A673 (cell line): ENCODE results near the gene RIPOR1. TPM values are rescaled to one million over a fixed set of nuclear protein-coding genes. Genes with fewer than 3 reads are reported as not detected.
A peak's percentile ranks its signal among the peaks of the same experiment; 100 is the strongest.

ENCODE experiments used
- BruUV-seq: library from RNA; stranded (reverse); fragments of 400-500 nt; replicated peaks from 2 replicates; lab custom pipeline; 2021; lab: Mats Ljungman, UMichigan
- CTCF ChIA-PET: fragments of 300-600 bp; sonication (Branson Sonifier 250); formaldehyde crosslinking; loops from one replicate; lab custom pipeline; 2022; ENCODE audit warnings: antibody characterized with exemption; lab: Charles Lee
- POLR2A ChIA-PET: fragments of 300-600 bp; sonication (Branson Sonifier 250); formaldehyde crosslinking; loops from one replicate; lab custom pipeline; 2022; ENCODE audit warnings: antibody characterized with exemption; ENCODE audit not compliant: low non-redundant PET; lab: Charles Lee
- DNase-seq: peaks from one replicate; pipeline ENCODE4 v3.0.0-alpha.2; 2015; ENCODE audit warnings: low spot score
- H3K27ac ChIP-seq: fragments of 200-600 bp; sonication (generic); 2 replicates; pipeline ENCODE4 v1.5.1; 2016; ENCODE audit warnings: mixed run types, low read depth, mild to moderate bottlenecking, mixed read lengths, antibody characterized with exemption, low read length; ENCODE audit not compliant: poor library complexity, severe bottlenecking
- H3K27me3 ChIP-seq: fragments of 200-600 bp; sonication (generic); replicated peaks from 2 replicates; pipeline ENCODE4 v1.6.1; 2017; ENCODE audit warnings: mixed run types, low read depth, mild to moderate bottlenecking, mixed read lengths, antibody characterized with exemption, low read length; ENCODE audit not compliant: insufficient read depth, poor library complexity
- H3K36me3 ChIP-seq: fragments of 200-600 bp; sonication (generic); 2 replicates; pipeline ENCODE4 v1.6.1; 2016; ENCODE audit warnings: mixed run types, mild to moderate bottlenecking, mixed read lengths, antibody characterized with exemption, low read length; ENCODE audit not compliant: insufficient read depth, poor library complexity, severe bottlenecking
- H3K4me1 ChIP-seq: fragments of 200-600 bp; sonication (generic); 2 replicates; pipeline ENCODE4 v1.6.1; 2017; ENCODE audit warnings: mixed run types, mild to moderate bottlenecking, mixed read lengths, antibody characterized with exemption, low read length; ENCODE audit not compliant: insufficient read depth, poor library complexity, severe bottlenecking
- H3K4me3 ChIP-seq: fragments of 200-600 bp; sonication (generic); 2 replicates; pipeline ENCODE4 v1.5.1; 2016; ENCODE audit warnings: low read depth, mixed run types, mild to moderate bottlenecking, mixed read lengths, low read length; ENCODE audit not compliant: poor library complexity, severe bottlenecking
- H3K9me3 ChIP-seq: fragments of 200-600 bp; sonication (generic); 2 replicates; pipeline ENCODE4 v1.6.1; 2016; ENCODE audit warnings: mixed run types, low read depth, mild to moderate bottlenecking, mixed read lengths, antibody characterized with exemption, low read length; ENCODE audit not compliant: poor library complexity, severe bottlenecking
- EZH2 ChIP-seq: fragments of 200-600 bp; sonication (generic); IDR thresholded peaks from 2 replicates; pipeline ENCODE4 v1.6.1; 2017; ENCODE audit warnings: borderline replicate concordance, low read depth, mild to moderate bottlenecking, mixed read lengths, antibody characterized with exemption, low read length; ENCODE audit not compliant: poor library complexity, severe bottlenecking
- intact Hi-C: fragments of 100-400 bp; cut with micrococcal nuclease; formaldehyde crosslinking; loops from one replicate; pipeline ENCODE4 v1.10.0; 2022; ENCODE audit not compliant: unreplicated experiment
- total RNA-seq: library from RNA; stranded (reverse); gene quantifications from 2 replicates; pipeline ENCODE4 v1.2.3, GENCODE V29; 2021
- TF ChIP-seq, protein P1 (sequence below): fragments of 300-800, 200-600 bp; sonication (generic); conservative IDR thresholded peaks from 2 replicates; pipeline ENCODE4 v1.5.1; 2017; ENCODE audit warnings: low read depth, mild to moderate bottlenecking, antibody characterized with exemption, low read length, moderate library complexity, mixed read lengths

Gene RIPOR1
- total RNA-seq, 1 experiment from 2014 or later = 22.9 TPM

DNA sequence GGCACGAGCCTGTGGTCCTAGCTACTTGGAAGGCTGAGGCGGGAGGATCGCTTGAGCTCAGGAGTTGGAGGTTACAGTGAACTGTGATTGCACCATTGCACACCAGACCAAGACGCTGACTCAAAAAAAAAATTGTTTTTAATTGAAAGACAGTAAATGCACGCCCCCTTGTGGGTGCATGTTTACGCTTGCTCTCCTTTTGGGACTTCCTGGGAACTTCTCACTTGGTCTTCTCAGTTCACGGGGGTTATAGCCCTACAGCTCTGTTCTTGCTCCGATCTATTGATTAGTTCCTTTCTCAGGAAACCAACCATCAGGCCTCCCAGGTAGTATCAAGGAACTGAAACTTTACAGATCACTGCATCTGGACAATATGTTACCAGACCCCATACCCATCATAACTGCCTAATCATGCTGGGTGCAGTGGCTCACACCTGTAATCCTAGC is 14.2 kb upstream of the RIPOR1 start:
- no TSS peak for BruUV-seq

GRCh38 chr16:67516296-67517154 is 12.1 kb upstream of the RIPOR1 start:
- no peak overlapping the region for H3K4me3 ChIP-seq
- no peak overlapping the region for H3K27ac ChIP-seq
- H3K27me3 ChIP-seq = no peaks in the 10 kb centered on the region
- no peak for DNase-seq
- no peaks in the 10 kb centered on the region for H3K9me3 ChIP-seq
- no TSS peak for BruUV-seq
- ChIA-PET CTCF (no interaction called here), POLR2A (no interaction called here)
- intact Hi-C loops = no loop called here
- TF ChIP-seq, protein P1, sequence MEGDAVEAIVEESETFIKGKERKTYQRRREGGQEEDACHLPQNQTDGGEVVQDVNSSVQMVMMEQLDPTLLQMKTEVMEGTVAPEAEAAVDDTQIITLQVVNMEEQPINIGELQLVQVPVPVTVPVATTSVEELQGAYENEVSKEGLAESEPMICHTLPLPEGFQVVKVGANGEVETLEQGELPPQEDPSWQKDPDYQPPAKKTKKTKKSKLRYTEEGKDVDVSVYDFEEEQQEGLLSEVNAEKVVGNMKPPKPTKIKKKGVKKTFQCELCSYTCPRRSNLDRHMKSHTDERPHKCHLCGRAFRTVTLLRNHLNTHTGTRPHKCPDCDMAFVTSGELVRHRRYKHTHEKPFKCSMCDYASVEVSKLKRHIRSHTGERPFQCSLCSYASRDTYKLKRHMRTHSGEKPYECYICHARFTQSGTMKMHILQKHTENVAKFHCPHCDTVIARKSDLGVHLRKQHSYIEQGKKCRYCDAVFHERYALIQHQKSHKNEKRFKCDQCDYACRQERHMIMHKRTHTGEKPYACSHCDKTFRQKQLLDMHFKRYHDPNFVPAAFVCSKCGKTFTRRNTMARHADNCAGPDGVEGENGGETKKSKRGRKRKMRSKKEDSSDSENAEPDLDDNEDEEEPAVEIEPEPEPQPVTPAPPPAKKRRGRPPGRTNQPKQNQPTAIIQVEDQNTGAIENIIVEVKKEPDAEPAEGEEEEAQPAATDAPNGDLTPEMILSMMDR = no peak
- no peak for TF ChIP-seq EZH2
- no peaks in the 10 kb centered on the region for H3K36me3 ChIP-seq
- H3K4me1 ChIP-seq = no peaks in the 10 kb centered on the region

More for the DNA sequence above, 14.2 kb upstream of the RIPOR1 start:
- ChIA-PET POLR2A (interaction anchor here (0.6 kb wide), 1 partner anchor 504 kb away, joined by 3 read pairs; no protein-coding TSS in a partner anchor), CTCF (interaction anchor here (0.5 to 1.5 kb wide), 6 partner anchors 9 to 146 kb away, joined by 3 to 14 read pairs (median 8); partner anchors contain the start of genes ACD, ATP6V0D1 and PARD6A)
- Histone ChIP-seq H3K27me3 (no peaks in the 10 kb centered on the region), H3K9me3 (no peaks in the 10 kb centered on the region), H3K27ac (no peak overlapping the region), H3K36me3 (no peaks in the 10 kb centered on the region), H3K4me3 (no peak overlapping the region), H3K4me1 (no peaks in the 10 kb centered on the region)
- no peak for TF ChIP-seq EZH2
- TF ChIP-seq, protein P1 = peak; percentile 72
- peak; percentile 89 for DNase-seq
- intact Hi-C loops = loop anchor here (1.0 kb wide), 1 partner anchor 20 kb away; no protein-coding TSS in a partner anchor

DNA sequence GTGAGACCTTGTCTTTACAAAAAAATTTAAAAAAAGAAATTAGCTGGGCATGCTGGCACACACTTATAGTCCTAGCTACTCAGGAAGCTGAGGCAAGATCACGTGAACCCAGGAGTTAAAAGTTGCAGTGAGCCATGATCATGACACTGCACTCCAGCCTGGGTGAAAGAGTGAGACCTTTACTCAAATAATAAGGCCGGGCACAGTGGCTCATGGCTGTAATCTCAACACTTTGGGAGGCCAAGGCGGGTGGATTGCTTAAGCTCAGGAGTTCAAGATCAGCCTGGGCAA is 11.5 kb upstream of the RIPOR1 start:
- Histone ChIP-seq H3K4me1 (no peaks in the 10 kb centered on the region), H3K36me3 (no peaks in the 10 kb centered on the region), H3K4me3 (no peak overlapping the region), H3K27ac (no peak overlapping the region), H3K27me3 (no peaks in the 10 kb centered on the region), H3K9me3 (no peaks in the 10 kb centered on the region)
- CTCF ChIA-PET = no interaction called here
- POLR2A ChIA-PET = no interaction called here
- intact Hi-C loops = no loop called here
- DNase-seq = no peak
- BruUV-seq = no TSS peak
- TF ChIP-seq, protein P1 = no peak
- TF ChIP-seq EZH2 = no peak
